ENCODE measurements around the gene TTC28. TPM values are rescaled to one million over a fixed set of nuclear protein-coding genes. Genes with fewer than 3 reads are reported as not detected.

Gene TTC28
- total RNA-seq, 4 donors from 2014 or later, result 35.6 to 42.6 (median 36.9) TPM

DNA sequence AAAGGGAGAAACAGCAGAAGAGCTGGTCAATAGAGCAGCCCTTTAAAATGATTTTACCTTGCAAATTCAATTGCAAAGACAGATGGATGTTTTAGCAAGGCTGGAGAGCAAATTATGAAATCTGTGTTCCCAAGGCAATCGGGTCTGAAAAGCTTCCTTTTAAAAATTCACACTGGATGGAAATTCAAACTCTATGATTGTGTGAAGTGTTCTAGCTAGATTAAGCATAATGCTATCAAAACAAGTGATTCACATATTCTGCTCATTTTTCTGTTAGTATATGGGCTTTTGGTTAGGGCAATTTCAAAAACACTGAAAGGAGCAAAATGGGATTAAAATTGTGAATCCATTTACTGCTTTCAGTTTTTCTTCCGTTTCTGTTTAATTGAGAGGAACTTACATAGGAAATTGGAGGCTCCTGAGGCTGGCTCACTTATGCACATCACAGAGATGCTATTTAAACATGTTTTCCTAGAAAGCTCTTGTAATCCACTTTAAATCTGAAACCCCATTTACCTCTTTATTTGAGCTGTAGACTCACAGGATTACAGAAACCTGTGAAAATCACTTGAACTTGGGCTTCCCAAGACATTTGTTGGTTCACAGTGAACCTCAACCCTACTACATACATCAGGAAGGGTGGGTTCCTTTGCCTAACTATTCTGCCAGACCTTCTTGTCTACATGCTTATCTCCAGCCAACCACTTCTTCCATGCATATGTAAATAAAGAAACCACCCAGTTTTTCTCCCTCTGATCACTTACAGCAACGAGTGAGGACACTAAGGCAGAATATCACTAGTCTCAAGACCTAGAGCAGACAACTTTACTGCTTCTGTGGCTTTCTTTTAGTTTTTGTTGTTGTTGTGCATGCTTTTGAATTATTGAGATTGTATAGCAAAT lies 558.7 kb downstream of the TTC28 start:
- 65% methylated on average over 3 of the region's 3 CpGs for WGBS
- H3K27ac ChIP-seq (replicated peaks in 1 of 4), result no peak overlapping the region
- peaks cover 8 to 28% (median 25%) of the 10 kb centered on the region in 4 donors for H3K4me1 ChIP-seq
- intact Hi-C loops (cut with DNase I), result no loop called here
- no peaks in the 10 kb centered on the region for H3K9me3 ChIP-seq
- no peaks in the 10 kb centered on the region for H3K27me3 ChIP-seq
- no peak overlapping the region for H3K4me3 ChIP-seq
- no peaks in the 10 kb centered on the region for H3K36me3 ChIP-seq
- no peak for DNase-seq (ENCODE audit: extremely low spot score)
- TF ChIP-seq, protein P1, sequence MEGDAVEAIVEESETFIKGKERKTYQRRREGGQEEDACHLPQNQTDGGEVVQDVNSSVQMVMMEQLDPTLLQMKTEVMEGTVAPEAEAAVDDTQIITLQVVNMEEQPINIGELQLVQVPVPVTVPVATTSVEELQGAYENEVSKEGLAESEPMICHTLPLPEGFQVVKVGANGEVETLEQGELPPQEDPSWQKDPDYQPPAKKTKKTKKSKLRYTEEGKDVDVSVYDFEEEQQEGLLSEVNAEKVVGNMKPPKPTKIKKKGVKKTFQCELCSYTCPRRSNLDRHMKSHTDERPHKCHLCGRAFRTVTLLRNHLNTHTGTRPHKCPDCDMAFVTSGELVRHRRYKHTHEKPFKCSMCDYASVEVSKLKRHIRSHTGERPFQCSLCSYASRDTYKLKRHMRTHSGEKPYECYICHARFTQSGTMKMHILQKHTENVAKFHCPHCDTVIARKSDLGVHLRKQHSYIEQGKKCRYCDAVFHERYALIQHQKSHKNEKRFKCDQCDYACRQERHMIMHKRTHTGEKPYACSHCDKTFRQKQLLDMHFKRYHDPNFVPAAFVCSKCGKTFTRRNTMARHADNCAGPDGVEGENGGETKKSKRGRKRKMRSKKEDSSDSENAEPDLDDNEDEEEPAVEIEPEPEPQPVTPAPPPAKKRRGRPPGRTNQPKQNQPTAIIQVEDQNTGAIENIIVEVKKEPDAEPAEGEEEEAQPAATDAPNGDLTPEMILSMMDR (IDR thresholded peaks at IDR 0.05), result no peak
- TF ChIP-seq POLR2AphosphoS5 (IDR thresholded peaks at IDR 0.05) (no peak), POLR2A (IDR thresholded peaks at IDR 0.05; ENCODE audit: low read depth) (no peak), EP300 (IDR thresholded peaks at IDR 0.05) (no peak)

DNA sequence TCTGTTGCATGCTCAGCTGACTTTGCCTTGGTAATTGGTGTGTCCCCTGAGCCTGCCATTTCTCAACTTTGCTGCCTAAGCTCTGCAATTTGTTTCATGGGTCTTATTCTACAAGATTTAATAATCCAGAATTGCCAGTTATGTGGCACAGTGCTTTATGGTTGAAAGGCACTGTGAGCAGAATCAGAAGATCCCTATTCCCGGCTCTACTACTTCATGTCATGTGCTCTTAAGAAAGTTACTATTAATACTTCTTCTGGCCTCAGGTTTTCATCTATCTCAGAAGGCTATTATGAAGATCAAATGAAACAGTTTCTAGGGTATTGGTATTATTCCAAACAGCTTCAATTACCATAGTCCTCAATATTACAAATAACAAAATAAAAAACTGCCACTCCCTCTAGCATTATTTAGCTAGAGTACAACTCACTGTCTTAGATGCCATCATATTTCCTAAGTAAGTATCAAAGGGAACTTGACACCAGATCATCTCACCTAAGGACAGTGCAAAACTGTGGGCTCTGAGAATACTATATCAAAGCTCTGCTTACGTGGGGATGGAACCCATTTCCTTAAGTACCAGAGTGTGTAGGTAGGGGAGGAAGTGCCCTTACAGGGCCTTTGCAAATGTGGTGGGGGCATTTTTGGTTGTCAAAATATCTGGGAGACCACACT lies 560.5 kb downstream of the TTC28 start:
- intact Hi-C loops (cut with DNase I), result no loop called here

DNA sequence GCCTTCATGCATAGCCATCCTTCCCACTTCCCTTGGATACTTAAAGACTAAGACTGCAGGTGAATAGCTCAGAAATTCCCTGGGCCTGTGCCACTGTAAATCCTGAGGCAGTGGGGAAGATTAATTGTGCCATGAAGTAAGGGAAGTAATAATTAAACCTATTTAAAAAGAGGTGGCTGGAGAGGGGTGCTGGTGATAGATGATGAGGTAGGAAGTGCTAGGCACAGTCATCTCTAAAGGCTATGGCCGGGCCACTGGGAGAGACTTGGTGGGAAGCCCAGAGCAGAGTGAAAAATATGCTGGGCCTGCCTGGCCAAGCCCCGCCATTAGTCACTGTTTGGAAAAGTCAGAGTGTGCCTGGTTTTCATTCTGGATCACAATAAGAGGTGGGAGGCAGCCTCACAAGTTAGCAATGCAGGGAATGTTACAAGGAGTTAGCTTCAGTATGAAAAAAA lies 563.4 kb downstream of the TTC28 start:
- H3K9me3 ChIP-seq, result no peaks in the 10 kb centered on the region
- DNase-seq (ENCODE audit: extremely low spot score), result peak; percentile 93
- no peak overlapping the region for H3K4me3 ChIP-seq
- WGBS, result 48% methylated on average over 2 of the region's 2 CpGs
- H3K4me1 ChIP-seq, result peaks cover 16 to 51% (median 47%) of the 10 kb centered on the region in 4 donors
- TF ChIP-seq POLR2A (IDR thresholded peaks at IDR 0.05; ENCODE audit: low read depth) (no peak), EP300 (IDR thresholded peaks at IDR 0.05) (no peak), POLR2AphosphoS5 (IDR thresholded peaks at IDR 0.05) (peak; percentile 52 to 56)
- TF ChIP-seq, protein P1 (IDR thresholded peaks at IDR 0.05), result no peak
- H3K27me3 ChIP-seq, result no peaks in the 10 kb centered on the region
- no peaks in the 10 kb centered on the region for H3K36me3 ChIP-seq
- peak overlapping the region; percentile 35 to 76 (median 70) for H3K27ac ChIP-seq (replicated peaks in 1 of 4)
- intact Hi-C loops (cut with DNase I), result no loop called here

More for the DNA sequence above, 560.5 kb downstream of the TTC28 start:
- Histone ChIP-seq H3K4me1 (peaks cover 12 to 34% (median 29%) of the 10 kb centered on the region in 4 donors), H3K27ac (replicated peaks in 1 of 4) (no peak overlapping the region), H3K4me3 (no peak overlapping the region), H3K27me3 (no peaks in the 10 kb centered on the region), H3K9me3 (no peaks in the 10 kb centered on the region), H3K36me3 (no peaks in the 10 kb centered on the region)
- WGBS, result 78% methylated on average over 1 of the region's 2 CpGs
- no peak for DNase-seq (ENCODE audit: extremely low spot score)
- TF ChIP-seq POLR2A (IDR thresholded peaks at IDR 0.05; ENCODE audit: low read depth) (no peak), EP300 (IDR thresholded peaks at IDR 0.05) (no peak), POLR2AphosphoS5 (IDR thresholded peaks at IDR 0.05) (no peak)
- TF ChIP-seq, protein P1 (IDR thresholded peaks at IDR 0.05), result no peak

DNA sequence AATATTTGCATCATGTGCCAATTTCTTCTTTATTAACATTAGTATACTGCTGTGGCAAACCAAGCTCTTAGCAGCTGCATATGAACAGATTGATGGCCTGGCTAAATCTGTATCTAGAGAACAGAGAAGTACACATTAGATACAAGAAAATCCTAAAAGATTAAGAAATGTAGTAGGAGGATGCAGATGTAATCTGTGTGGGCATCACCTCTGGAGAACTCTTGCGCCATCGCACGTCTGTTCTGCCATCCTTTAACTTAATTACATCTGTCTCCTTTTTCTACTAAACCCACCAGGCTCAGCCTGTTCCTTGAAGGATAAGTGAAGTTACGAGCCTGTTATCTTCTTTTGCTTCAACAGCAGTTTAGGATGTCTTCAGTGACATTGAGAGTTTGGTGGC lies 564.2 kb downstream of the TTC28 start:
- peak overlapping the region in 1 of 4 donors; percentile 65 for H3K27ac ChIP-seq (replicated peaks in 1 of 4)
- intact Hi-C loops (cut with DNase I), result no loop called here
- H3K4me1 ChIP-seq, result peaks cover 16 to 48% (median 43%) of the 10 kb centered on the region in 4 donors

More for the DNA sequence above, 564.2 kb downstream of the TTC28 start:
- Histone ChIP-seq H3K36me3 (no peaks in the 10 kb centered on the region), H3K4me3 (no peak overlapping the region), H3K9me3 (no peaks in the 10 kb centered on the region), H3K27me3 (no peaks in the 10 kb centered on the region)
- DNase-seq (ENCODE audit: extremely low spot score), result no peak
- TF ChIP-seq, protein P1 (IDR thresholded peaks at IDR 0.05), result no peak
- TF ChIP-seq POLR2AphosphoS5 (IDR thresholded peaks at IDR 0.05) (no peak), EP300 (IDR thresholded peaks at IDR 0.05) (no peak), POLR2A (IDR thresholded peaks at IDR 0.05; ENCODE audit: low read depth) (no peak)
- WGBS, result 89% methylated on average over 4 of the region's 4 CpGs

All from esophagus muscularis mucosa (tissue), 4 donors.